CD1c-positive myeloid dendritic cell (primary cell): Measurements from ENCODE around the gene XK.
"Not testable (repeated sequence)": the region's sequence is repeated elsewhere in the genome, so short reads cannot be mapped to it uniquely, and the experiment has no call there.

Experiments
- DNase-seq: peaks from one replicate; pipeline ENCODE4 v3.0.0-alpha.2; 2016; ENCODE audit errors: extremely low spot score

Gene XK, protein sequence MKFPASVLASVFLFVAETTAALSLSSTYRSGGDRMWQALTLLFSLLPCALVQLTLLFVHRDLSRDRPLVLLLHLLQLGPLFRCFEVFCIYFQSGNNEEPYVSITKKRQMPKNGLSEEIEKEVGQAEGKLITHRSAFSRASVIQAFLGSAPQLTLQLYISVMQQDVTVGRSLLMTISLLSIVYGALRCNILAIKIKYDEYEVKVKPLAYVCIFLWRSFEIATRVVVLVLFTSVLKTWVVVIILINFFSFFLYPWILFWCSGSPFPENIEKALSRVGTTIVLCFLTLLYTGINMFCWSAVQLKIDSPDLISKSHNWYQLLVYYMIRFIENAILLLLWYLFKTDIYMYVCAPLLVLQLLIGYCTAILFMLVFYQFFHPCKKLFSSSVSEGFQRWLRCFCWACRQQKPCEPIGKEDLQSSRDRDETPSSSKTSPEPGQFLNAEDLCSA

DNA sequence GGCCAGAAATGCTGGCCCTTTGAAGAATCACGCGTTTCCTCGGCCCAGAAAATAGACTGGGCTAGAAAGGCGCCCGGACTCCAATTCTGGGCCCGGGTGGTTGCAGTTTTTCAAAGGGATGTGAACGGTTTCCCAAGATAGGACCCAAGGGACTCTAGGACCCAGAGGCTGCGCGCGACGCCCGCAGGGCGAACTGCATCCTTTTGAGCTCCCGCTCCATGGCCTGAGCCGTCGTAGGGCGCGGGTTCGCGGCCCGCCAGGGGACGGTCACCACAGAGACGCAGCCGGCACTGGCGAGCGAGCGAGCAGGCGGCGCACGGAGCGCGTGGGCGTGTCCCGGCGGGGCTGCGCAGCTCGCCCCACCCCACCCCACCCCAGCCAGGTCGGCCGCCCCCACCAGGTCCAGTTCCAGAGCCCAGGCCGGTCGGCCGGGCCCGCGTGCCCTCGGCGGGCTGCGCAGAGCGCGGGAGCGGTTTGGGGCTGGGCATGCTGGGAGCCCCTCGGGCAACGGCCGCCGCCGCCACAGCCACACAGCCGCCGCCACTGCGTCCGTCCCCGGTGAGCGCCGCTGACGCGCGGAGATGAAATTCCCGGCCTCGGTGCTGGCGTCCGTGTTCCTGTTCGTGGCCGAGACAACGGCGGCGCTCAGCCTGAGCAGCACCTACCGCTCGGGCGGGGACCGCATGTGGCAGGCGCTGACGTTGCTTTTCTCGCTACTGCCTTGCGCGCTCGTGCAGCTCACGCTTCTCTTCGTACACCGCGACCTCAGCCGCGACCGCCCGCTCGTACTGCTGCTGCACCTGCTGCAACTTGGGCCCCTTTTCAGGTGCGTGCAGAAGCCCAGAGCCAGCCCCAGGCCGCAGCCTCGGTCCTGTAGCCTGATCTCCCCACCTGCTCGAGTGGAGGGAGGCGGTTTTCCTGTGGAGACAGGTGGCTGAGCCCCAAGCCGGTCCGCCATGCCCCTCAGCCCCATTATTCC, at the start of gene XK:
Gene XK (plus strand): TSS at position 411 of the 979 bp plus-strand sequence. CDS start 171 bp downstream, at position 582.
- DNase-seq = peak; percentile 5

DNA sequence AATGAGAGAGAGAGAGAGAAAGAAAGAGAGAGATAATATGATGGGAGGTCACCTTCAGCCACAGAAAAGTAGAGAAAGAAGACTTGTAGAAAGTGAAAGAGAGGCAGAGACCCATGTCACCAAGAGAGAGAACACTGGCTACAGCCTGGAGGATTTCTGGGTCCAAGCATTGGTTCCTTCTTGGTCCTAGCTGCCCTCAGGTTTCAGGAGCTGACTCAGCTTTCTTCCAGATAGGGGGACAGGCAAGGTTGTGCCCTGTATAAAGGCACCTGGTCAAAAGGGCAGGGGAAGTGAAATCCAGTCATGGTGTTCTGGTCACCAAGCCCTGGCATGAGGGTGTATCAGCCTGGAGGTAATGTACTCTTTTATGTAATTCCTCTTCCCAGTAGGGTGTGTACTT, 47.5 kb upstream of the XK start:
- DNase-seq = no peak

DNA sequence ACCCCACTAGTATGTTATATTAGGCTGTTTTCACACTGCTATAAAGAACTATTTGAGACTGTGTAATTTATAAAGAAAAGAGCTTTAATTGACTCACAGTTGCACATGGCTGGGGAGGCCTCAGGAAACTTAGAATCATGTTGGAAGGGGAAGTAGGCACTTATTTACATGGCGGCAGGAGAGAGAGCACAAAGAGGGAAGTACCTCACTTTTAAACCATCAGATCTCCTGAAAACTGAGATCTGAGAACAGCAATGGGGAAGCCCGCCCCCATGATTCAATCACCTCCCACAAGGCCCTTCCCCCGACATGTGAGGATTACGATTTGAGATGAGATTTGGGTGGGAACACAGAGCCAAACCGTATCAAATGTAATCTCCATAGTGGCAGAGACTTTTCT, 45.4 kb upstream of the XK start:
- peak; percentile 31 for DNase-seq

DNA sequence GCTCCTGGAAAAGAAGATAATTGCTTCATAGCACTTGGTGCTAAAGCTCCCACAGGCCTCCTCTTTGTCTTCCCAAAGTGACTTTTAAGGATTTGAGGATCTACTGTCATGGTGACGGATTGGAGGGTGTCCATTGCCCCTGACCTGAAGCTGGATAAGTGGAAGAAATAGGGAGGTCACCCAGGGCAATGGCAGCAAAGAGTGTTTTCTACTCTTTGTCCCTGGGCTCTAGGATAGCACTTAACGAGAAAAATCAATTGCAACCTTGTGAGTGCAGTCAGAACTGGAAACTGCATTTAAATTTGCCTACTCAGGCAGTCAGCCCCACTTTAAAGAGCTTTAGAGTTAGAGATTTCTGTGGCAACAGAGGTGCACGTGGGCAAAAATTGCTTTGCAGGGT, 43.7 kb upstream of the XK start:
- no peak for DNase-seq

DNA sequence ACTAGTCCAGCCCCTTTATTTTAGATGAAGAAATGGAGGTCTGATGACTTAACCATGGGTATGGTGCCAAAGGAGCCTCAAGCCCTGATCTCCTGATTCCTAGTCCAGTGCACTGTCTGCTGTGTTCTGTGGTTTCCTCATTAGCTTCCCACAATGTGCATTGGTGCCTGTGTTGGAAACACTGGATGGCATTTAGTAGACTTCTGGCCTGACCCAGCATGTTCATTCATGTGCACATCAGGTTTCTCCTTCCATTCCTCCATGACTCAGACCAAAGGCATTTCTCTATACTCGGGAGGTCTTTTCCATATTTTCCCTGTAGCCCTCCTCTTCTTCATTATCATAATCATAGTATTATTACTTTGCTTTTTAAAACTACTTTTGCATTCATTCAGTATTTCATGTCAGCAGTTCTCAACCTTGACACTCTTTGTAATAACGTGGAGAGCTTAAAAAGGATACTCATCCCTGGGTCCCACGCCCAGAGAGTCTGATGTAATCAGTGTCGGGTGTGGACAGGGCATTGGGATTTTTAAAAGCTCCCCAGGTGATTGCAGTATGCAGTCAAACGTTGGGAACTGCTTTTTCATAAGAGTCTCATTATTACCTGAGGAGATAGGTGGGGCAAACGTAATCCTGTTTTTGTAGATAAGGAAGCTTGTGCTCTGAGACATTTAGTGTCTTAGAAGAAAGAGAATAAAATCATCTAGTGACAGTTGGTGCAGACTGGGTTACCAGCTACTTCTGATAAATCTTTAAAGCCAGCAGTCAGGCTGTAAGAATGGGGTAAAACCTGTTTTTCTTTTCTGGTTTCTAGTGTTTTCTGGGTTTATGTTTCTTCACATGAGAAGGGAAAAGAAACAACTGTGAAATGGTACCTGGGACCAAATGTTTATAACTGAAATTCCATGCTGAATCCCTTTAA, 40.9 kb upstream of the XK start:
- DNase-seq = no peak

DNA sequence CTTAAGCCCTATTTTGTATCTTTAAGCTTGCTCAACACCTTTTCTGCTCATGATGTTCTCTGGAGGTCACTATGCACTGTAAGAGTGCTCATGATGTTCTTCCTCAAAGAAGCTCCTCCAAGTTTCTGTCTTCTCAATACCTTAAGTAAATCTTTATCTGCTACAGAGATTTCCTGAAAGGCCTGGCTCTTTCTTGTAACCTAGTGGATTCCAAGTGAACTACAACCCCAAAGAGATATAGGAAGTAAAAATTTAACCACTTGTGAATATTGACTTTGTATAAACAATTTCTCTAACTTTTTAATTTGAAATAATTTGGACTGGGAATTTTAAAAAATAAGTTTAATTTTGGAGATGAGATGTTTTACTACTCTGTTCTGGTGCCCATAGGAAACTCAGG, 39.3 kb upstream of the XK start:
- DNase-seq = no peak

DNA sequence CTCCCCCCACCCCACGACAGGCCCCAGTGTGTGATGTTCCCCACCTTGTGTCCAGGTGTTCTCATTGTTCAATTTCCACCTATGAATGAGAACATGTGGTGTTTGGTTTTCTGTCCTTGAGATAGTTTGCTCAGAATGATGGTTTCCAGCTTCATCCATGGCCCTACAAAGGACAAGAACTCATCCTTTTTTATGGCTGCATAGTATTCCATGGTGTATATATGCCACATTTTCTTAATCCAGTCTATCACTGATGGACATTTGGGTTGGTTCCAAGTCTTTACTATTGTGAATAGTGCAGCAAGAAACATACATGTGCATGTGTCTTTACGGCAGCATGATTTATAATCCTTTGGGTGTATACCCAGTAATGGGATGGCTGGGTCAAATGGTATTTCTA, 34.7 kb upstream of the XK start:
- not testable (repeated sequence) for DNase-seq

DNA sequence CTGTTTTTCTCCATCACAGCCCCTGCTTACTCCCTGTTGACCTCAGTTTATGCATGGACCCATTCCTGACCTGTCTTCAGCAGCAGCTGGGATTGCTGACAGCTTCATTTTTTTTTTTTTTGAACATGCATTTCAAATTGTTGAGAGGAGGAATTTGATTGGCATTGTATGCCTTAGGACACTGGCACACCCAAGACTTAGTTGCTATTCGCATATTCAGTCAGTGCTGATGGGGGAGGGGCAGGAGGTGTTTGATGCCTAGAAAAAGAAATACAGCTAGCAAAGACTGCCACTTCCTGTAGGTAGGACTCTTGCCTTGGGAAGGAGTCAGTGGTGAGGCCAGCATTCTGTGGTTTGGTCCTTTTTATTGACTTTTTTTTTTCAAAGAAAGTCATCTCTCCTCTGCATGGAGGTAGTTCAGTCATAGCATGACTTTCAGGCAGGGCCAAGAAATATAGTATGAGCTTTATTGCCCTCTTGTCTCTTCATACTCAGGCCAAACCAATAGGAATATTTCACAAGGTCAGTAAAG, 33.6 kb upstream of the XK start:
- DNase-seq = no peak

DNA sequence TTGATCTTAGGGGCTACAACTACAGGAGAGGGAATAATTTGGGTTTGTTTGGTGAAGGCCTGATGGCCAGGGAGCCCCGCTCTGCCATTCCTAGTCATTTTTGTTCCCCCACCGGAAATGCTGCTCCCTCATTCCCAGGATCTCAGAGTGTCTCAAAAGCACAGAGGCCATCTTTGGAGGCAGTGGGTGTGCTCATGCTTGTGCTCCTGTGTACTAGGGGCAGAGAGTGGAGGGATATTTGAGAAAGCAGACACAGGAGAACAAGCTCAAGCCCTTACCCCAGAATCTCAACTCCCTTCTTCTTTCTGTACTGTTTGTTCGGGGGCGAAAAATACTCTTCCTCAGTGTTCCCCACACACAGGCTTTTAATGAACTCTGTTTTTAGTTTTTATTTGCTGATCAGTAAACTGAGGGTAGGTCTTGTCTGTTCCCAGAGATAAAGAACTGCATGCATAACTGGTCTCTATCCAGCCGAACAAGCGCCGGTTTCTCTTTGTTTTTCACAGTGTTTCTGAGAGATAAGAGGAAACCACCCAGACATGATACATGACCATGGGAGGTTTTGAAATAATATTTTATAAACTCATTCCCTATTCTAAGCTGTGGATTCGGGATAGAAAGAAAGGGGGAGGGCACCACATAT, 32.9 kb upstream of the XK start:
- DNase-seq = no peak

DNA sequence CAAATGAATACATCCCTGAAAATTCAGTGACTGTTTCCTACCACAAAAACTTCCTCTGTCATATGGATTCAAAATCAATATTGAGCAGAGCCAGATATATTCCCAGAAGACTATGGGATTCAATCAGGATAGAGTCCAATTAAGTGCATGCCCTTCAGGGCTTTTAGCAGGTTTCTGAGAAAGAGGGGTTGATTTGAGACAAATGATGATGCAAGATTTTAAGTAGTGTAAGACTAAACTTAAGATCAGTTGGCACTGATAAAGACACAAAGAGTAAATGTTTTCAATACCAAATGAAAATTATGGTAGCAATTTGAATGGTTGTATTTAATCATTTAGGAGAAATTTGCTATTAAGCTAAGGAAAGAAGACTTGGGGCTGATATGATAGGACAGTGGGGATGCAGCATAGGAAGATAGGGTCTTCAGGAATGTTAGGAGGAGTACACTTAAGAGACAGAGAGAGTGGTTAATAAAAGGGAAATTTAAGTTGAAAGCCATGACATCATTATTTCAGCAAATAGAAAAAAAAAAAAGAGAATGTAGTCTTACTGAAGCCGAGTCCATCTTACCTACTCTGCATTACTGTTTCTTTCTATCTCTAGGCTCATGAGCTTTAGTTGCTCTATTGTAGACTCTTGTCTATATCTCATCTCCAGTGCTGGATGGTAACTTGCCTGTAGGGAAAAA, 32.0 kb upstream of the XK start:
- DNase-seq = no peak

DNA sequence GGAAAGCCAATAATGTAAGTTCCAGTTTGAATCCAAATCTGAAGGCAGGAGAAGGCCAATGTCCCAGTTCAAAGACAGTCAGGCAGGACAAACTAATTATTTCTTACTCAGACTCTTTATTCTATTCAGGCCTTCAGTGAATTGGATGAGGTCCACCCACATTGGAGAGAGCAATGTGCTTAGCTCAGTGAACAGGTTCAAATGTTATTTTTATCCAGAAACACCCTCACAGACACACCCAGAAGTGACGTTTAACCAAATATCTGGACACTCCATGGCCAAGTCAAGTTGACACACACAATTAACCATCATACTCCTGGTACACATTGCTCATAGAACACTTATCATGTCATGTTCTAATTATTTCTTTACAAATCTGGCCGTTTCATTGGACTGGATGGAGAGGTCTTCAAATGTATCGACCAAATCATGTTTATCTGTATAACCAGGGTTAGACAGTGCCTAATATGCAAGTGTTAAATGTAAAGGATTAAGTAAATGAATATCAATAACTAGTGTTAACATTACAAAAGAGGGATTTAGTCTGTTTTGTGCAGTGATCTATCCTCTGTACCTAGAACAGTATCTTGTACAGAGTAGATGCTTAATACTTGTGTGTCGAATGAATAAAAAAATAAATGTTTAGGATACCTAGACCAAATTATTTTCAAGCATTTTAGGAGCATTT, 27.1 kb upstream of the XK start:
- DNase-seq = no peak

DNA sequence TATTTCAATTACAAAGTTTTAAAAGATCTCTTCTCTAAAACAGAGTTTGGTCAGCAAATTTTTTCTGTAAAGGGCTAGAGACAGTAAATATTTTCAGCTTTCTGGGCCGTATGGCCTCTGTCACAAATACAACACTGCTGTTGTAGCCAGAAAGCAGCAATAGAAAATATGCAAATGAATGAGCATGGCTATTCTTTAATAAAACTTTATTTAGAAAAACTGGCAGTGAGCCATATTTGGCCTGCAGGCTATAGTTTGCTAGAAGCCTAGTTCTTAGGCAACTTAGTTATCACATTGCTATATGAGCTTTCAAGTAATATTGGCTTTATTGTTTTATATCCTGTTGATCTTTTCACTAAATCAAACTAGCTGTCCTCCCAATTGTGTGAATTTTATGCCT, 26.5 kb upstream of the XK start:
- no peak for DNase-seq

DNA sequence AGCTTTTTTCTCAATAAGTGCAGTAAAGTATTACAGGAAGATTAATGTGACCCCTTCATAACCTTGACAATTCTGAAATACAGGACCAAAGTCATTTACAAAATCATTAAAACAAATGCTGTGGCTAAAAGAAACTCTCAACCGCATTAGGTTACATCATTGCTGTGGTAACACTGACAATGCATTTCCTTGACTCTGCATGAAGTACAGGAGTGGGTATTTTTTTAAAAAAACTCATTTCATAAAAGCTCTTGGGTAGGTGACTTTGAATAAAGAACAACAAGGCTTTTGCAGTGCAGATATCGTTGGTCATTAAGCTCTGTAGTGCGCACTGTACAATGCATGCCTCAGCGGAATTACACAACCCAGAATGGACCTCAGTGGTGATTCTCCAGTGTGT, 23.4 kb upstream of the XK start:
- DNase-seq = no peak

DNA sequence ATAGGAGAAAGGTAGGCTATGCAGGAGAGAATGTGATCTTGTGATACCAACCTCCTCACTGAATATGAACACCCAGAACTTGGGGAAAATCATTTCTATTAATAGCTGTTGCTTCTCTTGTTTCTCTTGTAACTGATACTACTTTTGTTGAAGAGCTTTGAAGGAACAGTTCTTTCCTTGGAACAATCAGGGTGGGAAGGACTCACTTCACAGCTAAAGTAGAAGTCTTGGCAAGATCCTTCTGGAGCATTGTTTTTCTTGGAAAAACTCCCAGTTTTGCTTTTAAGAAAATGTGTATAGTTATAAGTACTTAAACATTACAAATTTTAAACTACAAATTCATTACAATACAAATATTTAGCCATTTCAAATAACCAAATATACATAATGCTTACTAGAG, 19.1 kb upstream of the XK start:
- no peak for DNase-seq

DNA sequence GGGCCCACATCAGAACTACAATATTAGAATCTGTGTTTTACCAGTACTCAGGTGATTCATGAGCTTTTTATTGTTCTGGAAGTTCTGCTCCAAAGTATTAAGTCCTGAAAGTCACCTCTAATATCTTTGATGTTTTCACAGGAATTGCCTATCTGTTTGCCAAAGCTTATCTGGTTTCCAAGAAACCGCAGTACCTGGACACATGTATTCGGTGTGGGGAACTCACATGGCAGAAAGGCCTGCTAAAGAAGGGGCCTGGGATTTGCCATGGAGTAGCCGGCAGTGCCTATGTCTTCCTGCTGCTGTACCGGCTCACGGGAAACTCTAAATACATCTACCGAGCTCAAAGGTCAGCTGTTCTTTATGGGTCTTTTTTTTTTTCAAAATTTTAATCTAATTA, 18.4 kb upstream of the XK start:
- no peak for DNase-seq

DNA sequence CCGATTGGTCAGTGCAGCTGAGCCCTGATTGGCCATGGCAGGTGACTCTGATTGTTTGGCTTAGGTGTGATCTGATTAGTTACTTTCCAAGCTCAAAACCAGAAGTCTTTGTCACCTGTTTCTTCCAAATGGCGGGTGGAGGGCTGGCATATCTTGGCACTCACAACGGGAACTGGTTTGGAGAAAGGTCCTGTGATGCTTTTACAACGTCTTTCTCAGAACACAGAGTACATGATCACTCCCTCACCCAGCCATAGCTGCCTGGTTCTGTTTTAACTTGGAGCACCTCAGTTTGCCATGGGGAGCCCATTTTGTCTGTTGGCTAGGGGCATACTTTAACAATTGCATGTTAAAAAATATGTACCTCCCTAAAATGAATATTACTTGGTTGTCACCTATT, 13.0 kb upstream of the XK start:
- DNase-seq = no peak

DNA sequence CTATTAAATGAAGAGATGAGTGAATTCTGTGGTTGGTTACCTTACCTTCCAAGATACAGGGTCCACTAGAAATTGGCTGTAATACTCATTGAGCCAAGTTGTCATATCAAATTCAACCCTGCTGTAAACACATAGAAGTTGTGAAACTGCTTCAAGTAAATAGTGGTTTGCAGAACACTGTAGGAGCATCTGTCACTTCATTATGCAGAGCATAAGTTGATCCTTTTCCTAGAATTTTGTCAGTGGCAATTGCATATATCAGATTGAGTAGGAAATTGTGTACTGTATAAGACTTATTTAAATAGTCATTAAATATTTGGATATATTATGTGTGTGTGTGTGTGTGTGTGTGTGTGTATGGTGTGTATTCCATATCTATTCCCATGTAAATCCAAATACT, 8.8 kb upstream of the XK start:
- DNase-seq = no peak

DNA sequence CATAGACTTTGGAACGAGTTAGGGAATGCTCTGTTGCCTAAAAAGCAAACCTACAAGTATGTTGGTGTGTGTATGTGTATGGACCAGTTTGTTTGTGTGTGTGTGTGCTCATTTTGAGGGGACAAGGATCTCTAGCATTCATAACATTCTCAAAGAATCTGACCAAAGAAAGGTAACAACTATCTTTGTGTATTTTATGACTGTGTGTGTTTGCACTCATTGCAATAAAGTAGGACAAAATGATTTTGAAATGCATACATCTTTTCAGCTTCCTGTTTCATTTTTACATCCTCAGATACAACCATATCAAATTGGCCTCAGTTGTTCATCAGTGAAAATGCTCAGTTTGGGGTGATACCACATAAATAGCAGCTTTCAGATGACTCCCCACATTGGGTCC, 8.3 kb upstream of the XK start:
- no peak for DNase-seq

DNA sequence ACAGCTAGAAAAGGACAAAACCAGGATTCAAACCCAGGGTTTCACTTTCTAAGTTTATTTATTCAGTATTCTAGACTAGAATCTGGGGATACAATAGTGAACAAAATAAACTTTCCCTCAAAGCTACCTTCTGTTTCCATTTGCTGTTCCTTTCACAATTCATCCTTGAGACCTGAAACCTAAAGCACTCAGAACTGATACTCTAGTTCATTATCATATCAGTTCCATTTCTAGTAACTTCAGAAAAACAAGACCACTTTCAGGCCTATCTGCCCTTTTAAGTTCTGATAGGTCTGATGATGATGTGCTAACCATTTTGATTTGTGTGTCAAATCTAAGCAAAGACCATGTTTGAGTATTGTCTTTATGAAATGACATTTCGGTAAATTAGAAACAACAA, 7.8 kb upstream of the XK start:
- DNase-seq = no peak

DNA sequence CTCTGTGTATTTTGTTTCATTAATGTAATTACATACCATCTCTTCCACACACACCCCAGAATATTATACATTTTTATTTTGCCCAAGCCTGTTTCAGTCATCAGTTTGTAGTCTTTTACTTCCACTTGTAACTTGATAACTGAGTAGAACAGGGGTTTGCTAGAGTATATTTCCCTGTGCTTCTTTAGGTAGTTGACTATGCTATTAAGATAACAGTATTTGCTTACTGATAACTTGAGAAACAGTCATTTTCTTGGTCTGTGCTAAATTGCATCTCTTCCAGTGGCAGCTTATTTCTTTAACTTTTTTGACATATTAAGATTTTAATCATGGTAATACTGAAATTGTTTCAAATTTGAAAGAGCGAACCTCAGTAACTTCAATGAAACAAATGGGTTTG, 7.0 kb upstream of the XK start:
- no peak for DNase-seq
